NB4 (cell line): Measurements from ENCODE around the gene ARL4C.

Source experiments
- MYC ChIP-seq: IDR thresholded peaks from 2 replicates; pipeline ENCODE4 v1.6.1; 2011; ENCODE audit warnings: low read depth, low read length
- POLR2A ChIP-seq: IDR thresholded peaks from 2 replicates; pipeline ENCODE4 v1.6.1; 2011; ENCODE audit warnings: mild to moderate bottlenecking; ENCODE audit not compliant: insufficient read length; ENCODE audit errors: extremely low read depth
- TF ChIP-seq, protein P1 (sequence below): IDR thresholded peaks from one replicate; pipeline ENCODE4 v1.5.1; 2012; ENCODE audit warnings: low read depth, low read length
- TF ChIP-seq, protein P2 (sequence below): IDR thresholded peaks from 2 replicates; pipeline ENCODE4 v1.6.1; 2011; ENCODE audit warnings: low read depth, low read length

DNA sequence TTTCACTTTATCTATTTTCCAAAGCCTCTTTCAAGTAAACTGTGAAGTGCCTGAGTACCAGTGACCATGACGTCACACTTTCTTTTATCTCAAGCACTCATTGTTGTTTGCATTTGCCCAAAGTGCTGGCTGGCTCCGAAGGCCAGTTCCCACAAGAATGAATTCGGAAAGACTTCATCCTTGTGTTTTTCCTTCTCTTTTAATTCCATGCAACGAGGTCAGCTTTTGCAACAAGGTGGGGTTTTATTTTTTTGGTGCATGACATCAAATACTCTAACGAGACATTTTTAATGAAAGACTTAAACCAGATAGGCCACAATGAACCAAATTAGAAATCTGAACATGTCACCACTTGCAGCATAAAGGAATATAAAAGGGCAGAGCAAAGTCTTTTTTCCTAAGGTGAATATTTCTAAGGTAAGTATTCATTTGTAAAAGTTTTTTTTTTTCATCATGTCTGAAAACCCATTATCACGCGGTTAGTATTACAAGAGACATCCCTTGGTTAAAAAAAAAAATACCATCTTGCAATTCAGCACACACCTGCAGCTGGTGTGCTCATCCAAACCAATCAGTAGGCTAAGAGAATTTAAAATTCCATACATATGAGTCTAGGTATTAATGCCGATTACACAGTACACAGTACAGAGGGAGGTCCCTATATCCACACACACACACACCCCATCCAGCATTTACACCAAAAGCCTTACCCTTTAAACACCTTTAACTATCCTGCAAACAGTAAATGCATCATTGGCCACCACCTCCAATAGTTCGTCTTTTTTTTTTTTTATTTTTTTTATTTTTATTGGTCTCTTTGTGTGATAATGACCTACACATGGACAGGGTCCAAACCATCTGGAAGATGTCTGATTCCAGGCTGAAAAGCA, 2.3 kb downstream of the ARL4C start:
- TF ChIP-seq, protein P1, sequence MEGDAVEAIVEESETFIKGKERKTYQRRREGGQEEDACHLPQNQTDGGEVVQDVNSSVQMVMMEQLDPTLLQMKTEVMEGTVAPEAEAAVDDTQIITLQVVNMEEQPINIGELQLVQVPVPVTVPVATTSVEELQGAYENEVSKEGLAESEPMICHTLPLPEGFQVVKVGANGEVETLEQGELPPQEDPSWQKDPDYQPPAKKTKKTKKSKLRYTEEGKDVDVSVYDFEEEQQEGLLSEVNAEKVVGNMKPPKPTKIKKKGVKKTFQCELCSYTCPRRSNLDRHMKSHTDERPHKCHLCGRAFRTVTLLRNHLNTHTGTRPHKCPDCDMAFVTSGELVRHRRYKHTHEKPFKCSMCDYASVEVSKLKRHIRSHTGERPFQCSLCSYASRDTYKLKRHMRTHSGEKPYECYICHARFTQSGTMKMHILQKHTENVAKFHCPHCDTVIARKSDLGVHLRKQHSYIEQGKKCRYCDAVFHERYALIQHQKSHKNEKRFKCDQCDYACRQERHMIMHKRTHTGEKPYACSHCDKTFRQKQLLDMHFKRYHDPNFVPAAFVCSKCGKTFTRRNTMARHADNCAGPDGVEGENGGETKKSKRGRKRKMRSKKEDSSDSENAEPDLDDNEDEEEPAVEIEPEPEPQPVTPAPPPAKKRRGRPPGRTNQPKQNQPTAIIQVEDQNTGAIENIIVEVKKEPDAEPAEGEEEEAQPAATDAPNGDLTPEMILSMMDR = no peak
- no peak for TF ChIP-seq POLR2A
- TF ChIP-seq, protein P2, sequence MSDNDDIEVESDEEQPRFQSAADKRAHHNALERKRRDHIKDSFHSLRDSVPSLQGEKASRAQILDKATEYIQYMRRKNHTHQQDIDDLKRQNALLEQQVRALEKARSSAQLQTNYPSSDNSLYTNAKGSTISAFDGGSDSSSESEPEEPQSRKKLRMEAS = no peak
- no peak for TF ChIP-seq MYC
